GM19372 (cell line): ENCODE data around the gene SH2D7.
A peak's percentile ranks its signal among the peaks of the same experiment; 100 is the strongest.

Experiments used
- ATAC-seq: cut with Tn5 transposase; IDR thresholded peaks from one replicate; pipeline ENCODE4 v1.9.1; 2021; ENCODE audit warnings: mild to moderate bottlenecking, low read depth, moderate library complexity; ENCODE audit not compliant: unreplicated experiment

Gene SH2D7

GRCh38 chr15:78092261-78093041 is at the start of gene SH2D7:
SH2D7 (plus strand) TSS chr15:78092561; CDS start chr15:78092585, 24 bp downstream.
- ATAC-seq = no peak

DNA sequence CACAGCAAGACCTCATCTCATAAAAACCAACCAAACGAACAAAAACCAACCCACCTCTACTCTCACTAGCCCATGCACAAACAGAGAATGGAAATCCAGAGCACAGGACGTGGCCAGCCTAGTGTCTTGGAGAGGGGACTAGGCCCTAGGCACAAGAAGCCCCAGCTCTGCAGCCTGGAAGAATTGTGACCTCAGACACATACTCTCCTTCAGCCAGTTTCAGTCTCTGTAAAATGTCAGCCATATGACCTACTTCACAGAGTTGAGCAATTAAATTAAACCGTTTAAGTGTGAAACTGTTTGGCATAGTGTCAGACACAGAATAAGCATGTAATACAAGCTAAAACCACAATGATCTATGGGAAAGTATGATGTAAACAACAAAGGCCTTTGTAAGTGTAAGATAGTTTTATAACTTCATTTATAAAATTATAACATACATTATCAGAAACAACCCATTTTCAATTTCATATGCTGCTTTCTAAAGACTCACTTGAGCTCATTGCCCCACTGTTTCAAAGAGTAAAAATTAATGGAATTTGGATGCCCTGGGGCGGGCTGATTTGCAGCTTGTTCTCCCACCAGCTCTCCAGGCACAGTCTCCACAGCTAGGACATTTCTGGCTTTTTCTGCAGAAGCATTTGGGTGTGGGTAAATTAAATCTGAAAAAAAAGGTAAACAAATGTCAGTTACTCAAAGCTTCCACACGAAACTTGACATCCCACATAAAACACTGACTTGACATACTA is 47.8 kb upstream of the SH2D7 start:
- no peak for ATAC-seq

- ATAC-seq = no peak
Measured at GRCh38 chr15:78045189-78045588, 47.2 kb upstream of the SH2D7 start.

GRCh38 chr15:78046796-78047341 is 45.5 kb upstream of the SH2D7 start:
- no peak for ATAC-seq

GRCh38 chr15:78047761-78048627 is 44.4 kb upstream of the SH2D7 start:
- no peak for ATAC-seq

- no peak for ATAC-seq
Measured at GRCh38 chr15:78048628-78048920, 43.8 kb upstream of the SH2D7 start.

- peak; percentile 93 for ATAC-seq
Measured at GRCh38 chr15:78049691-78050440, 42.5 kb upstream of the SH2D7 start.

GRCh38 chr15:78050441-78050809 is 41.9 kb upstream of the SH2D7 start:
- peak; percentile 14 for ATAC-seq

GRCh38 chr15:78050826-78051225 is 41.5 kb upstream of the SH2D7 start:
- no peak for ATAC-seq

DNA sequence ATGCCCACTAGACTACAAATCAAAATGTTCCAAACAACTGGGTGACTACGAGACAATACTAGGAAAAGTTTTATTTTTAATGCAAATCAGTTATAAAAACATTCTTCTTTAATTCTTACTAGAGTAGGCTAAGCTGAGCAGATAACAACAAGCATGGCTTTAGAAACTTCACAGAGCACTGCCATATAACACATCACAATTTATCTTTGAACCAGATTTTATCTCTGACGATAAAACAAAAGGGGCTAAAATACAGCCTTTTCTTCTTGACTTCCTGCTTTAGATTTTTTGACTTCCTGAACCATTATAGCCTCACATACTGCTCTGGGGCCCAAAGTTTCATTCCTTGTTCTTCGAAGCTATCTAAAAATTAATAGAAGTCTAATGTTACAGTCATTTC is 40.8 kb upstream of the SH2D7 start:
- no peak for ATAC-seq

DNA sequence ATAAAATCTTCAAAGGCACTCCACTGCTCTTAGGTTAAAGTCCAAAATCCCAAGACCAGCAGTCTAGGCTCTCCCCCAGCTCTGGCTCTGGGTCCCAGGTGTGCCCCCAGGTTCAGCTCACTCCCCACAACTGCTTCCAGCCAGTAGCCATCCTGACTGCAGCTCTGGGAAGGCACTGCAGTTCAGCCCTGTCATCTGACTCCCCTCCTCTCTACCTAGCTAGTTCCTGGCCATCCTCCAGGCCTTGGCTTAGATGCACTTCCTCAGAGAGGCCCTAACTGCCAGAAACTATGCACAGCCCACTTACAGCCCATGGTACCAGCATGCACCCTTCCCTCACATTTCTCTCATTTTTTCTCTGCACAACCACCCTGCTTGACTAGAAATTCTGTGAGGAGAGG is 40.4 kb upstream of the SH2D7 start:
- no peak for ATAC-seq

DNA sequence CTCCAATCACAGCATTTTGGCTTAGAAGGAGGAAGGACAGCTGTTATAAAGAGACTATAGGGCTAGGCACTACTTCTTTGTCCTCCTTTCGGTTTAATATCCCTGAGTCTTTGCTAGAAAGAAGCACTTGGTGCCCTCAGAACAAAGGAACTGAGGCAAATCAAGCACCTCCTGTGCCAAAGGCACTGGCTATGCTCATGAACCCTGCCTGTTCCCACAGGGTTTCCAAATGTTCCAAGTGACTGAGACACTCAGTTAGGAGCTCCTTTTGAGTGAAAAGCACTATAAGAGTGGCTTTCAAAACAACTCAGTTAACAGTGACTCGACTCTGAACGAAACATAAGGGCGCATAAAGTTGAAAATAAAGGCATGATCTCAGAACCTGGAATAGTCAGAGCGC is 39.8 kb upstream of the SH2D7 start:
- no peak for ATAC-seq

DNA sequence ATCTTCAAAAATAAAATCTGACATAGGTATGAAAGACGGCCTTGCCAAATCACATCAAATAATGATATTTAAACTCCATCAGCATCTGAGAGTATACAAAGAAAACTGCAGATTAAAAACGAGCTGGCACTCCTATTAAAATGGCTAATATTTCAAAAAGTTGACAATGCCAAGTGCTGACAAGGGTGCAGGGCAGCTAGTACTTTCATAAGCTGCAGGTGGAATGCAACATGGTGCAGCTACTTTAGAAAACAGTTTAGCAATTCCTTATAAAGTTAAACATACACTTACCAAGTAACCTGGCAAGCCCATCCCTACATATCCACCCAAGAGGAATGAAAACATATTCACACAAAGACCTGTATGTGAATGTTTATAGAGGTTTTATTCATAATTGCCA is 37.8 kb upstream of the SH2D7 start:
- ATAC-seq = no peak

DNA sequence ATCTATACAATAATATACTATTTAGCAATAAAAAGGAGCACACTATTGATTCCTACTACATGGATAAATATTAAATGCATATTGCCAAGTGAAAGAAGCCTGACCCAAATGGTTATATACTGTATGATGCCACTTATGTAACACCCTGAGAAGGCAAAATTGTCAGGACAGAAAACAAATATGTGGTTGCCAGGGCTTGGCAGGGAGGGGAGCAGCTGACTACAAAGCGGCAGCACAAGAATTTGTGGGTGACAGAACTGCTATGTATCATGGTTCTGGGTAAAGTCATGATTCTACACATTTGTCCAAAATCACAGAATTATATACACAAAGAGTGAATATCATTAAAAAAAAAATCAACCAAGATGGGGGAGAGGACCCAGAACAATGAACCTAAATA is 37.4 kb upstream of the SH2D7 start:
- ATAC-seq = no peak

- ATAC-seq = no peak
Measured at GRCh38 chr15:78055919-78056713, 36.2 kb upstream of the SH2D7 start.

- ATAC-seq = no peak
Measured at GRCh38 chr15:78056714-78057269, 35.6 kb upstream of the SH2D7 start.

DNA sequence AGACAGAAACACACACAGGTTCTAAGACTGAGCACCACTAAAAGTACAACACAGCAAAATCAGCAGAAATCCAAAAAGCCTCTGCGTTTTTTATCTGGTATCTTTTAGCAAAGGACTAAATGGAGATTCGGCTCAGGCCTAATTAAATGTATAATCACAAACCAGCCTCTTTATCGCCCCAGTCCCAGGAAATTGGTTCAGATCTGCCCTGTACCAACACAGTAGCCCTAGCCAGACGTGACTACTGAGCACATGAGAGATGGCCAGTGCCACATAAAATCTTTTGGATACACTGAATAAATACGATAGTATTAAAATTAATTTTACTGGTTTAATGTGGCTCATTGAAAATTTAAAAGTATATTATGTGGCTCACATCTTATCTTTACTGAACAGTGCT is 34.6 kb upstream of the SH2D7 start:
- no peak for ATAC-seq

- ATAC-seq = no peak
Measured at GRCh38 chr15:78058401-78058935, 33.9 kb upstream of the SH2D7 start.
